ENCODE data around the gene PTCRA.

The PTCRA gene

DNA sequence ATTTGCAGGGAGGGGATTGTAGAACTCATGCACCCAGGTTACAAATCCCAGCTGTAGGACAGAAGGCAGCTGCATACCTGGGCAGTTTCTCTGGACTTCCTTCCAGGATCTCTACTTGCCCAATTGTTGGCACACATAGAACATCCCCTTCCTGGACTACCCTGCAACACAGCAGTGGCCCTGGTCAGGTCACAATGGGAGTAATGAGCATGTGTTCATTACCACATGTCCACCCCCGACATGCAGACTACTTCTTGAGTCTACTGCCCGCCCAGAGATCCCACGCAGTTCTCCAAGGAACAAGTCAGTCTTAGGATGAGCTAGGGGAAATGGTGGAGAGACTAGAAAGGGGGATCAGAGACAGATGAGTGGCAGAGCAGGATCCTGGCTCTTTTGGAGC is 58.1 kb downstream of the PTCRA start:
- Histone ChIP-seq H3K79me2 (ENCODE audit: insufficient read depth, low read length) (peaks cover 13% of the 10 kb centered on the region), H3K4me3 (ENCODE audit: low read length, poor library complexity, severe bottlenecking) (no peak overlapping the region), H3K36me3 (ENCODE audit: insufficient read depth, low read length) (no peaks in the 10 kb centered on the region), H3K9me3 (ENCODE audit: insufficient read depth, low read depth, low read length) (no peaks in the 10 kb centered on the region), H3K4me2 (ENCODE audit: low read depth, low read length, poor library complexity, severe bottlenecking) (no peak overlapping the region), H3F3A (ENCODE audit: low read depth) (no peaks in the 10 kb centered on the region), H2AFZ (ENCODE audit: low read length) (no peak overlapping the region), H3K9ac (ENCODE audit: low read depth, low read length, poor library complexity, severe bottlenecking) (no peak overlapping the region), H3K4me1 (ENCODE audit: insufficient read depth, low read length, poor library complexity, severe bottlenecking) (peaks cover 6% of the 10 kb centered on the region), H3K9me2 (replicated peaks; ENCODE audit: low read depth, low read length) (no peaks in the 10 kb centered on the region), H4K20me1 (ENCODE audit: insufficient read depth, low read length, poor library complexity, severe bottlenecking) (peaks cover 3% of the 10 kb centered on the region), H3K27me3 (ENCODE audit: insufficient read depth, low read length, poor library complexity, severe bottlenecking) (no peaks in the 10 kb centered on the region)
- no peak for TF ChIP-seq EZH2phosphoT487 (IDR thresholded peaks at IDR 0.05; ENCODE audit: borderline replicate concordance)
- TF ChIP-seq, protein P1, sequence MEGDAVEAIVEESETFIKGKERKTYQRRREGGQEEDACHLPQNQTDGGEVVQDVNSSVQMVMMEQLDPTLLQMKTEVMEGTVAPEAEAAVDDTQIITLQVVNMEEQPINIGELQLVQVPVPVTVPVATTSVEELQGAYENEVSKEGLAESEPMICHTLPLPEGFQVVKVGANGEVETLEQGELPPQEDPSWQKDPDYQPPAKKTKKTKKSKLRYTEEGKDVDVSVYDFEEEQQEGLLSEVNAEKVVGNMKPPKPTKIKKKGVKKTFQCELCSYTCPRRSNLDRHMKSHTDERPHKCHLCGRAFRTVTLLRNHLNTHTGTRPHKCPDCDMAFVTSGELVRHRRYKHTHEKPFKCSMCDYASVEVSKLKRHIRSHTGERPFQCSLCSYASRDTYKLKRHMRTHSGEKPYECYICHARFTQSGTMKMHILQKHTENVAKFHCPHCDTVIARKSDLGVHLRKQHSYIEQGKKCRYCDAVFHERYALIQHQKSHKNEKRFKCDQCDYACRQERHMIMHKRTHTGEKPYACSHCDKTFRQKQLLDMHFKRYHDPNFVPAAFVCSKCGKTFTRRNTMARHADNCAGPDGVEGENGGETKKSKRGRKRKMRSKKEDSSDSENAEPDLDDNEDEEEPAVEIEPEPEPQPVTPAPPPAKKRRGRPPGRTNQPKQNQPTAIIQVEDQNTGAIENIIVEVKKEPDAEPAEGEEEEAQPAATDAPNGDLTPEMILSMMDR (conservative IDR thresholded peaks at IDR 0.05; ENCODE audit: low read length): no peak

DNA sequence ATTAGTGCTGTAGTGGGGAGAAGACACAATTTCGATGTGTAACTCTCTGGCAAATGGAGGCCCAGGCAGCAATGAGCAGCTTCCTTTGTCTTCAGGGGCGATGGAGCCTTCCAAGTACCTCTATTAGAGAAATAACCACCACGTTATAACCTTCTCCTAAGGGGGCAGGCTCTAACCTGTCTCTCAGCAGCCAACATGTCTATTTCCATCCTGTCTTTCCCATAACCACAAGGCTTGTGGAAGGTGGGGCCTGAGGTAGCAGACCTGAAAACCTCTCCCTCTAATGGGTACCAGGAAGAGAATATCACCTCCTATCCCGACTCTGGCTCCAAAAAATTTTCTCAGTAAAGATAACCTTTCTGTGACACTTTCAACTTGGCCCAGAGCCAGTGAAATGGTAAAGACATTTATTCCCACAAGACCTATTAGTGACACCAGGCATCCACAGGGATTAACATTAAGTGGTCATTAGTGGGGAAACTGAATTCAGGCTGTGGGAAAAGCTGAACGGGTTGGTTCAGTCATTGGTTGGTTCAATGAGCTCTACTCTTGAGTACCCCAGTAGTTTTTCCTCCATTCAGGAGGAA is 59.2 kb downstream of the PTCRA start:
- no peak overlapping the region for H2AFZ ChIP-seq (ENCODE audit: low read length)
- H3K4me2 ChIP-seq (ENCODE audit: low read depth, low read length, poor library complexity, severe bottlenecking): no peak overlapping the region
- H3K27me3 ChIP-seq (ENCODE audit: insufficient read depth, low read length, poor library complexity, severe bottlenecking): no peaks in the 10 kb centered on the region
- no peak overlapping the region for H3K4me3 ChIP-seq (ENCODE audit: low read length, poor library complexity, severe bottlenecking)
- H3K4me1 ChIP-seq (ENCODE audit: insufficient read depth, low read length, poor library complexity, severe bottlenecking): peaks cover 13% of the 10 kb centered on the region
- H3K9me3 ChIP-seq (ENCODE audit: insufficient read depth, low read depth, low read length): no peaks in the 10 kb centered on the region
- peaks cover 13% of the 10 kb centered on the region for H3K79me2 ChIP-seq (ENCODE audit: insufficient read depth, low read length)
- H3K9ac ChIP-seq (ENCODE audit: low read depth, low read length, poor library complexity, severe bottlenecking): no peak overlapping the region
- no peaks in the 10 kb centered on the region for H3F3A ChIP-seq (ENCODE audit: low read depth)
- H3K9me2 ChIP-seq (replicated peaks; ENCODE audit: low read depth, low read length): no peaks in the 10 kb centered on the region
- H3K36me3 ChIP-seq (ENCODE audit: insufficient read depth, low read length): no peaks in the 10 kb centered on the region
- H4K20me1 ChIP-seq (ENCODE audit: insufficient read depth, low read length, poor library complexity, severe bottlenecking): peaks cover 3% of the 10 kb centered on the region
- TF ChIP-seq EZH2phosphoT487 (IDR thresholded peaks at IDR 0.05; ENCODE audit: borderline replicate concordance): no peak
- TF ChIP-seq, protein P1 (conservative IDR thresholded peaks at IDR 0.05; ENCODE audit: low read length): no peak

All from Loucy (cell line).